NCI-H2227 (cell line): ENCODE measurements around the gene TIAM2.

Source experiments
- DNase-seq: peaks from one replicate; lab custom pipeline; 2025; ENCODE audit not compliant: unreplicated experiment; lab: John Stamatoyannopoulos, UW

Gene TIAM2

GRCh38 chr6:155023717-155024116 is 28.6 kb downstream of the TIAM2 start:
- DNase-seq, result no peak

GRCh38 chr6:155024391-155025027 is 29.4 kb downstream of the TIAM2 start:
- DNase-seq, result no peak

- no peak for DNase-seq
Measured at GRCh38 chr6:155026022-155026705, 31.0 kb downstream of the TIAM2 start.

GRCh38 chr6:155026706-155027045 is 31.6 kb downstream of the TIAM2 start:
- DNase-seq, result no peak

- DNase-seq, result no peak
Measured at GRCh38 chr6:155030148-155030720, 35.1 kb downstream of the TIAM2 start.

GRCh38 chr6:155031091-155031490 is 36.0 kb downstream of the TIAM2 start:
- no peak for DNase-seq

- no peak for DNase-seq
Measured at GRCh38 chr6:155033021-155033791, 38.1 kb downstream of the TIAM2 start.

- DNase-seq, result no peak
Measured at GRCh38 chr6:155036907-155037306, 41.8 kb downstream of the TIAM2 start.

- DNase-seq, result no peak
Measured at GRCh38 chr6:155038104-155038503, 43.0 kb downstream of the TIAM2 start.

- DNase-seq, result no peak
Measured at GRCh38 chr6:155038527-155038926, 43.4 kb downstream of the TIAM2 start.

- DNase-seq, result no peak
Measured at GRCh38 chr6:155039618-155040017, 44.5 kb downstream of the TIAM2 start.

- DNase-seq, result peak; percentile 24
Measured at GRCh38 chr6:155040154-155040553, 45.0 kb downstream of the TIAM2 start.

- no peak for DNase-seq
Measured at GRCh38 chr6:155040901-155041650, 46.0 kb downstream of the TIAM2 start.

- no peak for DNase-seq
Measured at GRCh38 chr6:155041741-155042279, 46.7 kb downstream of the TIAM2 start.

- no peak for DNase-seq
Measured at GRCh38 chr6:155042983-155043382, 47.9 kb downstream of the TIAM2 start.

- DNase-seq, result no peak
Measured at GRCh38 chr6:155045561-155046404, 50.7 kb downstream of the TIAM2 start.

GRCh38 chr6:155047523-155047922 is 52.4 kb downstream of the TIAM2 start:
- no peak for DNase-seq

GRCh38 chr6:155050311-155050710 is 55.2 kb downstream of the TIAM2 start:
- DNase-seq, result no peak

- no peak for DNase-seq
Measured at GRCh38 chr6:155054491-155055250, 59.6 kb downstream of the TIAM2 start.
